ENCODE data around the gene COBLL1.
"Not testable (repeated sequence)": the region's sequence is repeated elsewhere in the genome, so short reads cannot be mapped to it uniquely, and the experiment has no call there.

The COBLL1 gene

GRCh38 chr2:164786787-164787186 is 54.8 kb downstream of the COBLL1 start:
- DNase-seq (ENCODE audit: low read depth), result no peak

- DNase-seq (ENCODE audit: low read depth), result no peak
Measured at GRCh38 chr2:164785457-164785856, 56.2 kb downstream of the COBLL1 start.

- DNase-seq (ENCODE audit: low read depth), result no peak
Measured at GRCh38 chr2:164784376-164784775, 57.2 kb downstream of the COBLL1 start.

- no peak for DNase-seq (ENCODE audit: low read depth)
Measured at GRCh38 chr2:164782323-164782722, 59.3 kb downstream of the COBLL1 start.

- DNase-seq (ENCODE audit: low read depth), result no peak
Measured at GRCh38 chr2:164781394-164781793, 60.2 kb downstream of the COBLL1 start.

GRCh38 chr2:164780611-164781178 is 60.9 kb downstream of the COBLL1 start:
- no peak for DNase-seq (ENCODE audit: low read depth)

GRCh38 chr2:164779383-164780057 is 62.1 kb downstream of the COBLL1 start:
- DNase-seq (ENCODE audit: low read depth), result no peak

GRCh38 chr2:164778723-164779122 is 62.9 kb downstream of the COBLL1 start:
- DNase-seq (ENCODE audit: low read depth), result no peak

GRCh38 chr2:164777847-164778461 is 63.7 kb downstream of the COBLL1 start:
- no peak for DNase-seq (ENCODE audit: low read depth)

- no peak for DNase-seq (ENCODE audit: low read depth)
Measured at GRCh38 chr2:164773635-164774034, 68.0 kb downstream of the COBLL1 start.

- DNase-seq (ENCODE audit: low read depth), result no peak
Measured at GRCh38 chr2:164773091-164773490, 68.5 kb downstream of the COBLL1 start.

GRCh38 chr2:164771897-164772296 is 69.7 kb downstream of the COBLL1 start:
- DNase-seq (ENCODE audit: low read depth), result no peak

GRCh38 chr2:164770421-164770916 is 71.2 kb downstream of the COBLL1 start:
- DNase-seq (ENCODE audit: low read depth), result no peak

GRCh38 chr2:164766954-164767320 is 74.7 kb downstream of the COBLL1 start:
- DNase-seq (ENCODE audit: low read depth), result no peak

GRCh38 chr2:164766216-164766953 is 75.2 kb downstream of the COBLL1 start:
- no peak for DNase-seq (ENCODE audit: low read depth)

GRCh38 chr2:164764996-164765395 is 76.6 kb downstream of the COBLL1 start:
- DNase-seq (ENCODE audit: low read depth), result no peak

- DNase-seq (ENCODE audit: low read depth), result no peak
Measured at GRCh38 chr2:164764474-164764873, 77.1 kb downstream of the COBLL1 start.

GRCh38 chr2:164763431-164763830 is 78.2 kb downstream of the COBLL1 start:
- no peak for DNase-seq (ENCODE audit: low read depth)

- no peak for DNase-seq (ENCODE audit: low read depth)
Measured at GRCh38 chr2:164761737-164762460, 79.7 kb downstream of the COBLL1 start.

- DNase-seq (ENCODE audit: low read depth), result not testable (repeated sequence)
Measured at GRCh38 chr2:164761201-164761600, 80.4 kb downstream of the COBLL1 start.

GRCh38 chr2:164760179-164760578 is 81.4 kb downstream of the COBLL1 start:
- no peak for DNase-seq (ENCODE audit: low read depth)

All from stimulated activated CD8-positive, alpha-beta memory T cell treated with anti-CD3 and anti-CD28 coated beads, Interleukin-15, amount 100 ng/mL, for 24 hours (primary cell).